MV-4-11 (cell line): ENCODE measurements around the gene CNTN4.

Experiments
- DNase-seq: peaks from one replicate; lab custom pipeline; 2025; lab: John Stamatoyannopoulos, UW

The CNTN4 gene

GRCh38 chr3:2266606-2267005 is 167.9 kb downstream of the CNTN4 start:
- no peak for DNase-seq

DNA sequence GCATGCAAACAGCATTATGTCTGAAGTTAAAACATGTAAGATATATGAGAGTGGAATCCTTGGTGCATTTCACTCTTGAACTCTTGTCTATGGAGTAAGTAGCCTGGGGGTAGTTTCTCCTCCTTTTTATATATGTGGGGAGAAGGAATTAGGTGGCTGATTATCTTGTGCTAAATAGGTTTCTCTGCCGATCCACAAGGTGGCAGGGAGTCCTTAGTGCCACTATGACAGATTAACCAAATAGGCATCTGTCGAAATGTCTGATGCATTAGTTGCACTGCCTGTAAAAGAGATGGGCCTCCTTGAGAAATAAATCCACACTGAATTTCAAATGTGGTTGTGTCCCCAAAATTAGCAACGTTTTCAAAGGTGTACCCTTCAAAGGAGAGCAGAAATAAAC is 170.1 kb downstream of the CNTN4 start:
- DNase-seq: peak; percentile 21

- no peak for DNase-seq
Measured at GRCh38 chr3:2274526-2274925, 175.9 kb downstream of the CNTN4 start.

- no peak for DNase-seq
Measured at GRCh38 chr3:2283818-2284217, 185.2 kb downstream of the CNTN4 start.

GRCh38 chr3:2300938-2301337 is 202.3 kb downstream of the CNTN4 start:
- DNase-seq: no peak

DNA sequence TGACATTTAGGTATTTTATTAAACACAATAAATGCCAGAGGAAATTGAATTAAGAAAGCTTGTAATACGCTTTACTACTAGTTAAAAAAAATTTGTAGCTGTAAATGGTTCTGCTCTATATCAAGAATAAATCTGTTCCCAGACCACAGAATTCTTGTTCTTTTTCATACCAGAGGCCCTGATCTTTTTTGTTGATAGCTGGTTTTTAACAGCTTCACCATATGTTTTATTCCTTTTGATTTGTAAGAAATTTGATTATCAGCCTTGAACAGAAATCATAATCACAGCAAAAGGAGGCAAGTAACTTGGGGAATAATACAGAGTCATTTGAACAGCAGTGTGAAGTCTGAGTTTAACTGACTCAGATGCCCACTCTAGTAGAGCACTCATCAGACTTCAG is 202.7 kb downstream of the CNTN4 start:
- DNase-seq: no peak

GRCh38 chr3:2303566-2303965 is 204.9 kb downstream of the CNTN4 start:
- DNase-seq: peak; percentile 21

DNA sequence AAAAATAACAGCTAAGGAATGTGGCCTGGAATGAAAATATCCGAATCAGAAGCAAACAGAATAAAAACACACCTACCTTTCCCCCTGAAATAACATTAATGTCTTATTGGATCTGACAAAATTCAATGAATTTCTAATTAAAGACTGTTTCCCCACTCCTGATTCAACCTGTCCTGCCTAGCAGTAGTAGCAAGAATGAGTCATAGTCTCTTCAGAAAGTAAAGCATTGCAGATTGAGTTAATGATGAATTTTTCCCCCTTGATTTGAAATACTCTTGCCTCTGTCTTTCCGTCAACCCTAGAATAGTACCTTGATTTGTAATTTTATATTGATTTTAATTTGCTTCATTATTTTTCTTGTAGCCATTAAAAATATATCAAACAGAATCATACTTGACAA is 212.4 kb downstream of the CNTN4 start:
- DNase-seq: no peak

DNA sequence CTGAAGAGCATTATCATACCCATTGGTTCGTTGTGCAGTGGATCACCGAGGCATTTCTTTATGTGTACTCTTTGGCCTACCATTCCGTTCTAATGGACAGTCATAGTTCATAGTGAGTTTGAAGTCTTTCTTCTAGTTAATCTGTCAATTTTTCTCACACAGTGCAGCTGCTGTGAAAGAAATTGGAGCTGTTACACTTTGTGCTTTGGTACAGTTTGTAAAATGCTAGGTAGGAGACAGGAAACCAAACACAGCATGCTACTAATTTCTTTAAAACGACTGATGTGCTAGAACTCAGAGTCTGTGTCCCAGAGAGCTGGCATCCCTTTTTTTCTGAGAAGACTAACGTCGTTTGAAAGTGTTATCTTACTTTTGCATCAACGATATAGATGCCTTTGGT is 218.9 kb downstream of the CNTN4 start:
- DNase-seq: no peak

- no peak for DNase-seq
Measured at GRCh38 chr3:2334921-2335320, 236.3 kb downstream of the CNTN4 start.

GRCh38 chr3:2343031-2343682 is 244.5 kb downstream of the CNTN4 start:
- no peak for DNase-seq

- no peak for DNase-seq
Measured at GRCh38 chr3:2352134-2352762, 253.6 kb downstream of the CNTN4 start.

DNA sequence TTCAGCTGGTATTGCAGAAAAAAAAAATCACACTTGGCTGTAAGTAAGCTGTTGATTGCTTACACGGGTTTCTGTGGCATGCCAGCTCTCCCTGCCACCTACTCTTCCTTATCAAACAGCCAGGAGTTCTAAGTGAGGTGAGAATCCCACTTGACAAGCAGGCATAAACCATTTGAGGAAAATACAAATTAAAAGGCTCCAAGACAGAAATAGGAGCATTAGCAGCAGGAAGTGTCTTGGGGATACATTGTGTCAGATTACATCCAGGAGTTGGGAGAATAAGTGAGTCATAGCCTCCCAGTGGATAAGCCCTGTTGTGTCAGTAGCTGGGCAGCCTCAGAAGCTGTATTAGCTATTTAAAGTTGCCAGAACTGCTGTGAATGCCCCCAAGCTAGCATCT is 256.0 kb downstream of the CNTN4 start:
- no peak for DNase-seq

- no peak for DNase-seq
Measured at GRCh38 chr3:2356298-2356950, 257.8 kb downstream of the CNTN4 start.

GRCh38 chr3:2360815-2361214 is 262.1 kb downstream of the CNTN4 start:
- peak; percentile 76 for DNase-seq

DNA sequence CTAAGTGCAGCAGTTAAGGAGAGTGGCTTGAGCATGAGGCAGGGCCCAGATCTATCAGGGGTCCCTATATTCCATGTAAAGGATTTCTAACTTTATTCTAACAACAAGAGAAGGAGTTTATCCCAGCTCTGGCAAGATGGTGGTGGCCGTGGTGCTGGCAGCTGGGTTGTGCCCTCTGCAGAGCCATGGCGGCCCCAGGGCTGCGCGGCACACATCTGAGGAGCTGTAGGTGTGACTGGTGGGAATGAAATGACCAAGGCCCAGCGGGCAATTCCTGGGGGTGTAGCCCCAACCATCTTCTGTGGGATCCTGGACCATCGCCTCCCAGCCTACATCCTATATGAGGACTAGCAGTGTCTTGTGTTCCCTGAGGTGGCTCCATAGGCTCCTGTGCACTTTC is 263.5 kb downstream of the CNTN4 start:
- no peak for DNase-seq

- no peak for DNase-seq
Measured at GRCh38 chr3:2363854-2364253, 265.2 kb downstream of the CNTN4 start.

DNA sequence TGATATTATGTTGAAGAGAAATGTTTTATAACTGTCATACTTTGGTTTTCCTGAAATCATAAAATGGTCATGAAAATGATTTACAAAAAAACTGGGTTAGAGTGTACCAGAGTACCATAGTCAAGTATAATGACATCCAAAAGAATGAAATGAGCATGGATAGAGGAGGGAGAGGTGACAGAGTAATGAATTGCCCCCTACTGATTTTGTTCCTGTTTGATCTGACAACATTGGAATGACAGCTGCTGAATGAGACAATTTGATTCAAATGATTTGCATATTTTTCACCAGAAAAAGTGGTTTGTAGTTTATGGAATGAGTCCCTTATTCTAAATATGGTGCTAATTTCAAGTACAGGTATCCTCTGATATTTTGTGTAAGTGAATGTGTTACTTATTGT is 271.7 kb downstream of the CNTN4 start:
- no peak for DNase-seq

DNA sequence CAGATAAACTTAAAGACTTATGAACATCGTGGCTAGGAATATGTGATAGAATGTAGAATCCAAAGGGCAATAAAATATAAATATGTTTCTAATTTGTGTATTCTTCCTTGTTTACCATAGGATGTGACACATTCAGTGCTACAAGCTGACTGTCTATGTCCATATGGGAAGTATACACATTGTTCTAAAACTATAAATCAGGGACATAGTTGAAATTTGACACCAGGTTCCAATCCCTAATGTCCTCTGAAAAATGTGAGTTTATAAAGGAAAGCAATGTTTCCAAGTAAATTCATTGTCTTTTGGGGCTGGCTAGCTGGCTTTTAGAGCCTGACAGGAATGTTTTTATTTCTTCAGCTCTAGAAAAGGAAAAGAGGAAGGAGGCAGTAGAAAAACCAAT is 273.6 kb downstream of the CNTN4 start:
- no peak for DNase-seq

- no peak for DNase-seq
Measured at GRCh38 chr3:2375376-2375775, 276.7 kb downstream of the CNTN4 start.

DNA sequence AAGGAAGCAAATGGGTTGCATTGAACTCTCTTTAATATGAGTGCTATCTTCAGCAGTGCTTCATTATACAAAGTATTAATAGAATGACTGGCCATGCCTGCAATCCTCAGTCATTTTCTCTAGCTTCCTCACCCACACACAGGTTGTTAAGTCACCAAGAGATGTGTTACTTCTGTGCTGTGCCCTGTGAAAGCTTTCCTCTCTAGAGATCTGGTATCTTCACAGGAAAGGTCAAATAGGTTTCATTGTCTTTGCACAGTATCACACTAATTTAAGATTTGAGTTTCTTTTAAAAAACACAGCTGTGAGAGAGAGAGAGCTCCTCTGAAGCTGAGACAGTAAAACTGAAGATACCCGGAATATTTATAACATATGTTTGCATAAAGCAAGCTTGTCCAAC is 278.6 kb downstream of the CNTN4 start:
- DNase-seq: no peak

- no peak for DNase-seq
Measured at GRCh38 chr3:2390926-2391532, 292.4 kb downstream of the CNTN4 start.

DNA sequence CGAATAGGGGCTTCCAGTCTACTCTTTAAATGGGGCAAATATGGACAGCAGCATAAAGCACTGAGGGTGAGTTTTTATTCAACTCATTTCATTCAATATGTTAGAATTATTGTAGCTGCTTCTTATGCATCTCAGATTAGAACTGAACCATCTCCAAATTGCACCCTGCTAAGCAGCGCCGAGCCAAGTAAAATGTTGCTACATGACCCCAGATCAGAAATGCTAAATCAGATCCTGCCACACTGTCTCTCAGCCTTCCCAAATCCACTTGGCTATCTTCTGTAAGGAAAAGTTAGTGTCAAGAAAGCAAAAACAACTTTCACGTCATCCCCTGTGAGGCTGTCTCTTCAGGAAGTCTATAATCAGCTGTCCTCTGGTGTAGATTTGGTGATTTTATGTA is 293.2 kb downstream of the CNTN4 start:
- DNase-seq: no peak
